Measurements from ENCODE around the gene S100A14. TPM values are rescaled to one million over a fixed set of nuclear protein-coding genes. Genes with fewer than 3 reads are reported as not detected.
A peak's percentile ranks its signal among the peaks of the same experiment; 100 is the strongest.

The S100A14 gene
- total RNA-seq, 1 donor from 2014 or later = 1,221 TPM

DNA sequence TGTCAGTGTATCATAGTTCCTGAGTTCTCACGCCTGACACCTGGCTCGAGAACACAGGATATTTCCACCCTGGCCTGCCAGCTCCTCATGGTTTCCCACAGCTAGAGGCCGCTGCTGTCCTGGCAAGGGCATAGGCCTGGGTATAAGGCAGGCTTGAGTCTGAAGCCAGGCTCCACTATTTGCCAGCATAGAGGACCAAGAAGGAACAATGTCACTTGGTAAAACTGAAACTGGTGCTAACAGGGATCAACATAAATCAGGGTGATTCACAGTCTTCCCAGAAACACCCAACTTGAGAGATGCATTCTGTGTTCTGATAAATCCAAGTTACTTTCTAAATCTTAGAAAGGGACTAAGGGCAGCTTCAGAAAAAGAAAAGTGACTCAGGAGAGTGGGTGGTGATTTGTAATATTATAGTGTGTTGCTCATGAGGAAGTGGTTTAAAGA lies 43.5 kb downstream of the S100A14 start:
- Histone ChIP-seq H3K36me3 (ENCODE audit: control insufficient read depth, insufficient read depth, low read length) (no peaks in the 10 kb centered on the region), H3K4me3 (ENCODE audit: low read depth, low read length) (no peak overlapping the region), H3K27me3 (ENCODE audit: control insufficient read depth, insufficient read depth, low read length) (no peaks in the 10 kb centered on the region)
- peak; percentile 94 for DNase-seq (ENCODE audit: low read depth)
- TF ChIP-seq CTCF (IDR thresholded peaks at IDR 0.05; ENCODE audit: insufficient read depth, low read length, severe bottlenecking) = peak; percentile 91
- FAIRE-seq = no peak

- DNase-seq (ENCODE audit: low read depth) (no peak), FAIRE-seq (no peak)
- TF ChIP-seq CTCF (IDR thresholded peaks at IDR 0.05; ENCODE audit: insufficient read depth, low read length, severe bottlenecking) = no peak
- no peaks in the 10 kb centered on the region for H3K27me3 ChIP-seq (ENCODE audit: control insufficient read depth, insufficient read depth, low read length)
- no peak overlapping the region for H3K4me3 ChIP-seq (ENCODE audit: low read depth, low read length)
- H3K36me3 ChIP-seq (ENCODE audit: control insufficient read depth, insufficient read depth, low read length) = no peaks in the 10 kb centered on the region
Measured at GRCh38 chr1:153571706-153572105, 44.4 kb downstream of the S100A14 start.

- H3K4me3 ChIP-seq (ENCODE audit: low read depth, low read length) = no peak overlapping the region
- H3K27me3 ChIP-seq (ENCODE audit: control insufficient read depth, insufficient read depth, low read length) = no peaks in the 10 kb centered on the region
- DNase-seq (ENCODE audit: low read depth) = no peak
- FAIRE-seq = no peak
- no peak for TF ChIP-seq CTCF (IDR thresholded peaks at IDR 0.05; ENCODE audit: insufficient read depth, low read length, severe bottlenecking)
- no peaks in the 10 kb centered on the region for H3K36me3 ChIP-seq (ENCODE audit: control insufficient read depth, insufficient read depth, low read length)
Measured at GRCh38 chr1:153570874-153571273, 45.3 kb downstream of the S100A14 start.

GRCh38 chr1:153569465-153569864 lies 46.7 kb downstream of the S100A14 start:
- DNase-seq (ENCODE audit: low read depth) = no peak
- FAIRE-seq = no peak
- TF ChIP-seq CTCF (IDR thresholded peaks at IDR 0.05; ENCODE audit: insufficient read depth, low read length, severe bottlenecking) = no peak
- H3K36me3 ChIP-seq (ENCODE audit: control insufficient read depth, insufficient read depth, low read length) = peaks cover 1% of the 10 kb centered on the region
- no peaks in the 10 kb centered on the region for H3K27me3 ChIP-seq (ENCODE audit: control insufficient read depth, insufficient read depth, low read length)
- no peak overlapping the region for H3K4me3 ChIP-seq (ENCODE audit: low read depth, low read length)

DNA sequence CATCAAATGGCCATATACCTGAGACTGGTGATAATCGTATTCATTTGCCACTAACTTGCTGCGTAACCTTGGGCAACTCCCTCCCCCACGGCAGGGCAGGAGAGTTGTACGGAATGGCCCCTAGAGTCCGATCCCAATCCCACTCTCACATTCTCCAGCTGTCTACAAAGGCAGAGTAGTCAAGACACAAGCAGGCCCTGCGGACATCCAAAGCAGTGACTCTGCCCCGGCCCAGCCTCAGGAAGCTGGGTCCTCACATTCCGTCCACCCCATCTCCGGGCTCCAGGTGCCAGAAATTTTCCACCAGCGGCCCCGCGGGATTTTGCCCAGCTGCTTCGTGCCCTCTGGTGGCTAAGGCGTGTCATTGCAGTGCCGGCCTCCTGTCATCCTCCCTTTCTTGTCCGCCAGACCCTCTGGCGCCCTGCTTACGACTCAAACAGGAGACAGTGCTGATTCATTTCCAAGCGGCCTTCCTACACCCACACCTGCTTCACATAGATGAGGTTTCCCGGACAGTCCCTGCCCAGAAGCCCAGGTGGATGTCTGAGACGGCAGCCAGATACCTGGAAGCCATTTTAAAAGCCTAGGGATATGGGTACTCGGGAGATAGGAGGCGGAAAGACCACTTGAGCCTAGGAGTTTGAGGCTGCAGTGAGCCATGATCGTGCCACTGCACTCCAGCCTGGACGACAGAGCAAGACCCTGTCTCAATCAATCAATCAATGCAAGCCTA lies 47.6 kb downstream of the S100A14 start:
- FAIRE-seq = no peak
- TF ChIP-seq CTCF (IDR thresholded peaks at IDR 0.05; ENCODE audit: insufficient read depth, low read length, severe bottlenecking) = peak; percentile 99
- Histone ChIP-seq H3K36me3 (ENCODE audit: control insufficient read depth, insufficient read depth, low read length) (peaks cover 2% of the 10 kb centered on the region), H3K4me3 (ENCODE audit: low read depth, low read length) (peak overlapping the region; percentile 14), H3K27me3 (ENCODE audit: control insufficient read depth, insufficient read depth, low read length) (no peaks in the 10 kb centered on the region)
- DNase-seq (ENCODE audit: low read depth) = peak; percentile 97
